Activated CD8-positive, alpha-beta memory T cell treated with anti-CD3 and anti-CD28 coated beads, Interleukin-2, amount 50 U/mL, for 24 hours (primary cell): ENCODE results near the gene KDM6A.
"Not testable (repeated sequence)": the region's sequence is repeated elsewhere in the genome, so short reads cannot be mapped to it uniquely, and the experiment has no call there.

Experiments used
- DNase-seq: peaks from one replicate; pipeline ENCODE4 v3.0.0-alpha.2; 2020; ENCODE audit errors: extremely low read depth

Gene KDM6A

DNA sequence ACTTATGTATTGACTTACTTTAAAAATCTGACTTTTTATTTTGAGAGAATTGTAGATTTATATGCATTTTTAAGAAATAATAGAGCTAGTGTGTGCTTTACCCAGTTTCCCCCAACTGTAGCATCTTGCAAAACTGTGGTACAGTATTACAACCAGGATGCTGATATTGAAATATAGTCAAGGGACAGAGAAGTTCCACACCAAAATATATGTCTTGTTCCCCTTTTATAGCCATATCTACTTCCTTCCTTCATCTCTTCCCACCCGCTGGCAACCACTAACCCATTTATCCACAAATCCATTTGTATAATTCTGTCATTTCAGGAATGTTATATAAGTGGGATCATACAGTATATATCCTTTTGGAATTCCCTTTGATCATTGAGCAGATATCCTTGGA lies 16.8 kb downstream of the KDM6A start:
- no peak for DNase-seq

DNA sequence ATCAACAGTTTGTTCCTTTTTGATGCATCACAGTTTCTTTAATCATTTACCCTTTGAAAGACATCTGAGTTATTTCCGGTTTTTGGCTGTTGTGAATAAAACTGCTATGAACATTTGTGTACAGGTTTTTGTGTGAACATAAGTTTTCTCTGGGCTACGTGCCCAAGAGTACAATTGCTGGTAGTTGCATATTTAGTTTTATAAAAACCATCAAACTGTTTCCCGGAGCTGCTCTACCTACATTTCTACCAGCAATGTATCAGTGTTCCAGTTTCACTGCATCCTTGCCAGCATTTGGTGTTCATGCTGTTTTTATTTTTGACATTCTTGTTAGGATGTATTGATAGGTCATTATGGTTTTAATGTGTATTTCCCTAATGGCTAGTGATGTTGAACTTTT lies 17.3 kb downstream of the KDM6A start:
- no peak for DNase-seq

- not testable (repeated sequence) for DNase-seq
These were observed 17.7 kb downstream of the KDM6A start for GRCh38 chrX:44890687-44891086.

- no peak for DNase-seq
These were observed 18.7 kb downstream of the KDM6A start for GRCh38 chrX:44891642-44892041.

DNA sequence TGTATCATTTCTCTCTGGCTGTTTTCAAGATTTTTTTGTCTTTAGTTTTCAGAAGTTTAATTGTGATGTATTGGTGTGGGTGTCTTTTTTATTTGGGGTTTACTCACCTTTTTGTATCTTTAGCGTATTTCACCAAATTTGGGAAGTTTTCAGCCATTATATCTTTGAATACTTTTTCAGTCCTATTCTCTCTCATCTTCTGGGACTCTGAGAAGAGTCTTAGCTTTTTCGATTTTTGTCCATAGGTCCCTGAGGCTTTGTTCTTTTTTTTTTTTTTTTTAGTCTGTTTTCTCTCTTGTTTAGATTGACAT lies 23.8 kb downstream of the KDM6A start:
- no peak for DNase-seq

GRCh38 chrX:44897539-44897938 lies 24.6 kb downstream of the KDM6A start:
- no peak for DNase-seq

DNA sequence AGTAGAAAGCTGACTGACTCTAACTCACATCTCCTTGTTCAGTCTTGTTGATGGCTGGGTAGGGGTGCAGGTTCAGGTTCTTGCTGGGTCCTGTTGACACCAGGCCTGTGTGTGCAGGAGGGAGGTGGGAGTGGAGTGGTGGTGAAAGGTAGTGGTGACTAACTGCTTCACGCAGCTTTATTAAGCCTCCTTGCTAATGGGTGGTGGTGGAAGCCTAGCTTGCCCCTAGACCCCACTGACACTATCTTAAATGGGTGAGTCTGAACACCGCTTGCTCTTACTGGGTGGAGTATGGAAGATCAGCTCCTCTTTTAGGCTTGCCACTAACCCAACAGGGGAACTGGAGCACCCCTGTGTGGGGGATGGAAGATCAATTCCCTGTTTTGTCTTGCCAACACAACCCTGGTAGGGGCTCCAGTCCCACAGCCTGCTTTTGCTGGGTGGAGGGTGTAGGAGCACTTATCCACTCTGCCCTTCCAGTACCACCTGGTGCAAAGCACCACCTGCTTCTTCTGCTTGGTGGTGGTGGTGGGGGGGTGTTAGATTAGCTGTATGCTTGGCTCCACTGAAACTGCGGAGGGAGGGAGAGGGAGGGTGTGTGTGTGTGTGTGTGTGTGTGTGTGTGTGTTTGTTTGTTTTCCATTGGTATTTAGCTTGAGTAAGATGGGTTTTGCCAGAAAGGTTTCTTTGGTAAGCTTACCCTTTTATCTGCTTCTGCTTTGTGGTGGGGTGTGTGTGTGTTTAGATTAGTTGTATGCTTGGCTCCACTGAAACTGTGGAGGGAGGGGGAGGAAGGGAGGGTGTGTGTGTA lies 25.6 kb downstream of the KDM6A start:
- DNase-seq, result no peak

GRCh38 chrX:44899946-44900345 lies 27.0 kb downstream of the KDM6A start:
- DNase-seq, result no peak

GRCh38 chrX:44903107-44903506 lies 30.1 kb downstream of the KDM6A start:
- DNase-seq, result no peak

GRCh38 chrX:44903830-44904530 lies 31.0 kb downstream of the KDM6A start:
- DNase-seq, result no peak

DNA sequence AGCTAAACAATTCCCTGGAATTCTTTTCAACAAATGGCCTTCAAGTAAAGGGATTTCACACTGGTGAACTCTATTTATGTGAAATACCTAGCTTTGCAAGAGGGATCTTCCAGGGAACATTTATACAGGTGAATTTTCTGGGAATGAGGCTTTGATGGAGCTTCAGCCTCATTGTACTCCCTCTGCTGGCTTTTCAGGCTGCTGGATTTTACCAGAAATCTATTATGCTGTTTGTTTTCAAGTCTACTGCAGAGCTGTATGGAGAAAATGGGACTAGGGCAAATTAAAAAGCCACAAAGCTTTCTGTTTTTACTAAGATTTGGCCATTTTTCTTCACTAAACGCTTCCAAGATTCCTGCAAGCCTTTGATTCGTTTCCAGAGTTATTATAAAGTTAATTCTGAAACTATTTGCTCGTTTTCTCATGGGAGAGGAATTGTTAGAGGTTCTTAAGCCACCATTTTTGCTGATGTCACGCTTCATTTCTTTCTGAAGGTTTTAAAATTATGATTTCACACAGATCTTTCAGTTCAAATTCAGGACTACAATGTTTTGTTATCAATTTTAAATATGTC lies 31.6 kb downstream of the KDM6A start:
- DNase-seq, result no peak

DNA sequence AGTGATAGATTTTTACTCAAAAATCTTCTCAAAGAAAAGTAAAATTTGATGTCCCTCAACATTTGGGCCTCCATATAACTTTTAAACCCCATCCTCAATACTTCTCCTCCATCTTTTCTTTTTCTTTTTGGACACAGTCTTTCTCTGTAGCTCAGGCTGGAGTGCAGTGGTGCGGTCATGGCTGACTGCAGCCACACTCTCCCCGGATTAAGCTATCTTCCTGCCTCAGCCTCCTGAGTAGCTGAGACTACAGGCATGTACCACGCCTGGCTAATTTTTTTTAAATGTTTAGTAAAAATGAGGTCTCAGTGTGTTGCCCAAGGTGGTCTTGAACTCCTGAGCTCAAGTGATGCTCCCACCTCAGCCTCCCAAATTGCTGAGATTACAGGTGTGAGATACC lies 33.1 kb downstream of the KDM6A start:
- no peak for DNase-seq

- DNase-seq, result no peak
These were observed 33.6 kb downstream of the KDM6A start for GRCh38 chrX:44906542-44906941.

- DNase-seq, result no peak
These were observed 35.2 kb downstream of the KDM6A start for GRCh38 chrX:44908153-44908552.

- no peak for DNase-seq
These were observed 35.8 kb downstream of the KDM6A start for GRCh38 chrX:44908827-44909226.

DNA sequence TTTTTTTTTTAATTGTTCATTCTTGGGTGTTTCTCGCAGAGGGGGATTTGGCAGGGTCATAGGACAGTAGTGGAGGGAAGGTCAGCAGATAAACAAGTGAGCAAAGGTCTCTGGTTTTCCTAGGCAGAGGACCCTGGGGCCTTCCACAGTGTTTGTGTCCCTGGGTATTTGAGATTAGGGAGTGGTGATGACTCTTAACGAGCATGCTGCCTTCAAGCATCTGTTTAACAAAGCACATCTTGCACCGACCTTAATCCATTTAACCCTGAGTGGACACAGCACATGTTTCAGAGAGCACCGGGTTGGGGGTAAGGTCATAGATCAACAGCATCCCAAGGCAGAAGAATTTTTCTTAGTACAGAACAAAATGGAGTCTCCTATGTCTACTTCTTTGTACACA lies 37.5 kb downstream of the KDM6A start:
- not testable (repeated sequence) for DNase-seq

DNA sequence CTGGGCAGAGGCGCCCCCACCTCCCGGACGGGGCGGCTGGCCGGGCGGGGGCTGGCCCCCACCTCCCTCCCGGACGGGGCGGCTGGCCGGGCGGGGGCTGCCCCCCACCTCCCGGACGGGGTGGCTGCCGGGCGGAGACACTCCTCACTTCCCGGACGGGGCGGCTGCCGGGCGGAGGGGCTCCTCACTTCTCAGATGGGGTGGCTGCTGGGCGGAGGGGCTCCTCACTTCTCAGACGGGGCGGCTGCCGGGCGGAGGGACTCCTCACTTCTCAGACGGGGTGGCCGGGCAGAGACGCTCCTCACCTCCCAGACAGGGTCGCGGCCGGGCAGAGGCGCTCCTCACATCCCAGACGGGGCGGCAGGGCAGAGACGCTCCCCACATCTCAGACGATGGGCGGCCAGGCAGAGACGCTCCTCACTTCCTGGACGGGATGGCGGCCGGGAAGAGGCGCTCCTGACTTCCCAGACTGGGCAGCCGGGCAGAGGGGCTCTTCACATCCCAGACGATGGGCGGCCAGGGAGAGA lies 38.1 kb downstream of the KDM6A start:
- not testable (repeated sequence) for DNase-seq

GRCh38 chrX:44913656-44914531 lies 40.9 kb downstream of the KDM6A start:
- DNase-seq, result no peak

DNA sequence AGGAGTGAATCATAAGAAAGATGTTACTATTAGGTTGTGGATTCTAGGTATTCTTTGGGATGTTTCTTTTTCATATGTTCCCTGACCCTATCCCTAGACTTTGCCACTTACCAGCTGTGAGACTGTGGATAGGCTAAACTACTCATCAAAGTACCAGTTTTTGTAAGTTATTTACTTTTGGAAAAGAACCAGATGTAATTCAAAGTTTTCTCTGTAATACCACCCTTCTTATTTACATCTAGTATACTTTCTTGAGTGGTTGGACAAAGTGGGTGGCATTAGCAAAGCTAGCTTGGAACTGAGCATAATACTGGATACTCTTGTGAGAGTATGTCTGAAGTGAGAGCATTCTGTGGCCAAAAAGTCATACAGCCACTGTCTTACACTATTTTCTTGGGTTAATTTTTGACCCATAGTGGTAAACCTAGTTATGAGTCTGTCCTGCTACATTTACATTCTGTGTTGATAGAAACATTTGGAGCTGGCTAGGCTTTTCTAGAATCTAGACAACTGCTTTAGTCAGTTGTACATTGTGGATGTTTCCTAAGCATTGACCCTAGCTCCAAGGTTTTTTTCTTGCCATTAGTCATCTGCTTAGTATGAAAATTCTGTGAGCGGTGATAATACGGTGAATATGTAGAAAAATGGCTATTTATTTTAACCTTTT lies 41.7 kb downstream of the KDM6A start:
- DNase-seq, result no peak

DNA sequence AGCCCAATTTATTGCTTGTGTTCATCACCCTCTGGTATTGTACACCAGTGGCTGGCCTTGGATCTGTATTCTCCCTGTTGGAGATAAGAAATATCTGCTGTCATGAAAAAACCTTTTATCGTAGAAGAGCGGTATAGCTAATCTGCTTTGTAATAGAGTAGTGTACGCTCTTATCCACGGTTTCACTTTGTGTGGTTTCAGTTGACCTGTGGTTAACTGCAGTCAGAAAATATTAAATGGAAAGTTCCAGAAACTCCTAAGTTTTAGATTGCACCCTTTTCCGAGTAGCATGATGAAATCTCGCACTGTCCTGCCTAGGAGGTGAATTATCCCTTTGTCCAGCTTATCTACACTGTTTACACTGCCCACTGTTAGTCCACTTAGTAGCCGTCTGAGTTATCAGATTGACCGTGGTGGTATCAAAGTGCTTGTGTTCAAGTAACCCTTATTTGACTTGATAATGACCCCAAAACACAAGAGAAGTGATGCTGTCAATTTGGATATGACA lies 42.4 kb downstream of the KDM6A start:
- no peak for DNase-seq

DNA sequence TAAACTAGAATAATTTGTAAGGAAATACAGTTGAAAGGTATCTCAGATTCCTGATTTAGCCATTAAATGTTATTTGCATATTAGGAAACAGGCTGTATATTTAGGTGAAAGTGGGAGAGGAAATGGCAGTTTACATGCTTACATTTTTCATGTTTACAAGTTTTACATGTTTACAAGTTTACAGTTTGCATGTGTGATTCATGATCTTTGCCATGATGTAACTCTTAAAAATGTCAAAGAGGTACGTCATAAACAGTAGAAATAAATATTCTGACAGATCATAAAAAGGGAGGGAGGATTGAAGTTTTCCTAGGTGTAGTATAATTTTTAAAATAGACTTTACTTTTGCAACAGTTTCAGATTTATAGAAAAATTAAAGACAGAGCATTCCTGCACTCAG lies 45.7 kb downstream of the KDM6A start:
- no peak for DNase-seq
